K562 (cell line): ENCODE results near the gene CCND3. TPM values are rescaled to one million over a fixed set of nuclear protein-coding genes. Genes with fewer than 3 reads are reported as not detected.

Experiments
- ARID3A ChIP-seq: IDR thresholded peaks from 2 replicates; pipeline ENCODE4 v1.6.1; 2012; ENCODE audit warnings: low read depth, low read length, improper control_type of control experiment, borderline replicate concordance
- BDP1 ChIP-seq: IDR thresholded peaks from 3 replicates; pipeline ENCODE4 v1.6.1; 2011; ENCODE audit not compliant: insufficient read length, insufficient read depth
- HCFC1 ChIP-seq: IDR thresholded peaks from 2 replicates; pipeline ENCODE4 v1.6.1; 2012; ENCODE audit warnings: low read depth, low read length, improper control_type of control experiment
- HNRNPK ChIP-seq: fragments of 200-400 bp; formaldehyde crosslinking; IDR thresholded peaks from one replicate; pipeline ENCODE4 v1.6.1; 2018; ENCODE audit warnings: mild to moderate bottlenecking, low read depth, low read length; ENCODE audit not compliant: poor library complexity, severe bottlenecking
- NCOA6 ChIP-seq: fragments of 450-650 bp; IDR thresholded peaks from 2 replicates; pipeline ENCODE4 v1.6.1; 2017; ENCODE audit warnings: mild to moderate bottlenecking
- POLR2H ChIP-seq: IDR thresholded peaks from 2 replicates; pipeline ENCODE4 v1.6.1; 2016; ENCODE audit warnings: missing genetic modification characterization, low read depth, mild to moderate bottlenecking, control low read depth, missing compliant biosample characterization, moderate library complexity
- SAFB2 ChIP-seq: fragments of 200-400 bp; formaldehyde crosslinking; IDR thresholded peaks from 2 replicates; pipeline ENCODE4 v1.6.1; 2018; ENCODE audit warnings: borderline replicate concordance, low read length, low read depth, moderate library complexity; ENCODE audit not compliant: severe bottlenecking
- SNIP1 ChIP-seq: fragments of 450-650 bp; IDR thresholded peaks from 2 replicates; pipeline ENCODE4 v1.7.1; 2017; ENCODE audit warnings: low read depth, mild to moderate bottlenecking
- TAF15 ChIP-seq: fragments of 200-400 bp; formaldehyde crosslinking; IDR thresholded peaks from 2 replicates; pipeline ENCODE4 v1.6.1; 2017; ENCODE audit warnings: mild to moderate bottlenecking, low read depth, low read length, moderate library complexity
- ZNF133 ChIP-seq: fragments of 250-450 bp; sonication (Bioruptor Pico); IDR thresholded peaks from 2 replicates; pipeline ENCODE4 v1.4.0; 2020; ENCODE audit warnings: mild to moderate bottlenecking
- polyA plus RNA-seq, 8 experiments: library from polyadenylated mRNA; depleted of rRNA in 4 of 8; stranded (reverse) in 5 of 8; unstranded in 3 of 8; fragments of >200 nt; fragmentation: Nextera tagmentation in 2 of 8; fragmentation: Illumina TruSeq in 1 of 8; extraction: Ambion mirVana in 2 of 8; extraction: Trizol in 1 of 8; gene quantifications; 2 replicates each; pipeline versions ENCODE4 v1.2.1 to v1.2.3, GENCODE V29; 2011 to 2014; ENCODE audit warnings: inconsistent platforms in 1 of 8, missing spikeins in 1 of 8
- total RNA-seq, 7 experiments: library from RNA; depleted of rRNA in 6 of 7; stranded (reverse); fragments of >200 nt in 6 of 7; fragmentation: Illumina TruSeq in 2 of 7; extraction: Trizol in 2 of 7; gene quantifications; 2 replicates each; pipeline versions ENCODE4 v1.2.1 to v1.2.3, GENCODE V29; 2011 to 2021; ENCODE audit warnings: low replicate concordance in 1 of 7
- TF ChIP-seq, protein P1 (sequence below): fragments of 250-450 bp; sonication (Bioruptor Pico); IDR thresholded peaks from 2 replicates; pipeline ENCODE4 v1.5.0; 2022; ENCODE audit warnings: mild to moderate bottlenecking
- TF ChIP-seq, protein P2 (sequence below): sonication (generic); formaldehyde crosslinking; IDR thresholded peaks from 2 replicates; pipeline ENCODE4 v1.8.0; 2022; ENCODE audit warnings: mild to moderate bottlenecking, missing genetic modification reagents
- TF ChIP-seq, protein P3 (sequence below), 2 experiments: fragments of 450-650 bp; IDR thresholded peaks; 2 replicates each; pipeline ENCODE4 v1.6.1; 2016
- TF ChIP-seq, protein P4 (sequence below): sonication (generic); formaldehyde crosslinking; IDR thresholded peaks from 2 replicates; pipeline ENCODE4 v1.8.1; 2023; ENCODE audit warnings: mild to moderate bottlenecking, missing genetic modification reagents

CCND3 gene
- total and polyA plus RNA-seq, 9 of the 15 experiments (the other 6 are each of a cell fraction or from before 2014, with no cell fraction given) = 21.5 to 204 (median 97.4) TPM

DNA sequence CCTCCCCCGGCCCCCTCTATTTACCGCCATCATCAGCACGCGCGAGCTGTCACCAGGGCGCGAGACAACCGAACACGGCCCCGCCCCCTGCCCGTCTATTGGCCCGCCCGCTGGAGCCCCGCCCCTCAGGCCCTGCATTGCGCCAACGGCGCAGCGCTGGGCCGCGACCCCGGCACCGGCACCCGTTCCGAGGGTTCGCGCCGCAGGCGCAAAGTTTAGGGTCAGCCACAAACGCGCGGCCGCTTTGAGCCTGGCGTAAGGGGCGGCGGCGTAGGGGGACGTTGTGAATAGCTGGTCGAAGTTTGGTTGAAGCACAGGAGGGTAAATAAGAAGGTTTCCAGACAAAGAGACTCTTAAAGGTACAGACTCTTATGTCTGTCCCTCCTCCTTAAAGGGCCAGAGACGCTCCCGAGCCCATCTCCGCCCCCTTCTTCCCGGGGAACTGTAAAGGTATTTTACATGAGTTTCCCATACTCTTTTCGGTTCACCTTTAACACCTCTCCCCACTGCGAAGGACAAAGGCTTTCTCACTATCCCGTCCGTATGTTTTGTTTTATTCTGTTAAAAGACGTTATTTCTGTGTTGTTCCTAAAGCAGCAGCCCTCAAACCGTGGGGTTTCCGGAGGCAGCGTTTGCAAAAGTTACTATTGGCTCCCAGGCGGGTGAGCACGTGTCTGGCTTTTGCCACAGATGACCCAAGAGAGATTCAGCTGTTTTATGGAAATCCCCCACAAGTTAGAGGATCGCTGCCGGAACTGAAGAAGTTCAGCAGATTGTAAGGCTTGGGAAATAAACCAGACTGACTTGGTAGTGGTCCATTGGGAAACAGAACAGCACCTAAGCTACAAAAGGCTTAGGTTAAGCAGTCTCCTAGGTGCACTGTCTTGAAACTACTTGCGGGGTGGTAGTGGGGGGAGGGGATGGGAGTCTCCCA is 46.0 kb downstream of the CCND3 start, which contains the start of gene USP49 (continued):
- TF ChIP-seq, protein P1, sequence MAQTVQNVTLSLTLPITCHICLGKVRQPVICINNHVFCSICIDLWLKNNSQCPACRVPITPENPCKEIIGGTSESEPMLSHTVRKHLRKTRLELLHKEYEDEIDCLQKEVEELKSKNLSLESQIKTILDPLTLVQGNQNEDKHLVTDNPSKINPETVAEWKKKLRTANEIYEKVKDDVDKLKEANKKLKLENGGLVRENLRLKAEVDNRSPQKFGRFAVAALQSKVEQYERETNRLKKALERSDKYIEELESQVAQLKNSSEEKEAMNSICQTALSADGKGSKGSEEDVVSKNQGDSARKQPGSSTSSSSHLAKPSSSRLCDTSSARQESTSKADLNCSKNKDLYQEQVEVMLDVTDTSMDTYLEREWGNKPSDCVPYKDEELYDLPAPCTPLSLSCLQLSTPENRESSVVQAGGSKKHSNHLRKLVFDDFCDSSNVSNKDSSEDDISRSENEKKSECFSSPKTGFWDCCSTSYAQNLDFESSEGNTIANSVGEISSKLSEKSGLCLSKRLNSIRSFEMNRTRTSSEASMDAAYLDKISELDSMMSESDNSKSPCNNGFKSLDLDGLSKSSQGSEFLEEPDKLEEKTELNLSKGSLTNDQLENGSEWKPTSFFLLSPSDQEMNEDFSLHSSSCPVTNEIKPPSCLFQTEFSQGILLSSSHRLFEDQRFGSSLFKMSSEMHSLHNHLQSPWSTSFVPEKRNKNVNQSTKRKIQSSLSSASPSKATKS (CRISPR knock-in tag) = no peak
- TF ChIP-seq BDP1 (no peak), HCFC1 (peak; percentile 64), TAF15 (peak; percentile 94; the same call in 1 of the 2 replicates), ARID3A (0 out of 2 replicates have a peak, but pooled peaks have one; percentile 26), SAFB2 (no peak), ZNF133 (CRISPR knock-in tag) (no peak), HNRNPK (peak; percentile 93), POLR2H (tag) (no peak; the same call in 1 of the 2 replicates), SNIP1 (no peak), NCOA6 (no peak)
- TF ChIP-seq, protein P2, sequence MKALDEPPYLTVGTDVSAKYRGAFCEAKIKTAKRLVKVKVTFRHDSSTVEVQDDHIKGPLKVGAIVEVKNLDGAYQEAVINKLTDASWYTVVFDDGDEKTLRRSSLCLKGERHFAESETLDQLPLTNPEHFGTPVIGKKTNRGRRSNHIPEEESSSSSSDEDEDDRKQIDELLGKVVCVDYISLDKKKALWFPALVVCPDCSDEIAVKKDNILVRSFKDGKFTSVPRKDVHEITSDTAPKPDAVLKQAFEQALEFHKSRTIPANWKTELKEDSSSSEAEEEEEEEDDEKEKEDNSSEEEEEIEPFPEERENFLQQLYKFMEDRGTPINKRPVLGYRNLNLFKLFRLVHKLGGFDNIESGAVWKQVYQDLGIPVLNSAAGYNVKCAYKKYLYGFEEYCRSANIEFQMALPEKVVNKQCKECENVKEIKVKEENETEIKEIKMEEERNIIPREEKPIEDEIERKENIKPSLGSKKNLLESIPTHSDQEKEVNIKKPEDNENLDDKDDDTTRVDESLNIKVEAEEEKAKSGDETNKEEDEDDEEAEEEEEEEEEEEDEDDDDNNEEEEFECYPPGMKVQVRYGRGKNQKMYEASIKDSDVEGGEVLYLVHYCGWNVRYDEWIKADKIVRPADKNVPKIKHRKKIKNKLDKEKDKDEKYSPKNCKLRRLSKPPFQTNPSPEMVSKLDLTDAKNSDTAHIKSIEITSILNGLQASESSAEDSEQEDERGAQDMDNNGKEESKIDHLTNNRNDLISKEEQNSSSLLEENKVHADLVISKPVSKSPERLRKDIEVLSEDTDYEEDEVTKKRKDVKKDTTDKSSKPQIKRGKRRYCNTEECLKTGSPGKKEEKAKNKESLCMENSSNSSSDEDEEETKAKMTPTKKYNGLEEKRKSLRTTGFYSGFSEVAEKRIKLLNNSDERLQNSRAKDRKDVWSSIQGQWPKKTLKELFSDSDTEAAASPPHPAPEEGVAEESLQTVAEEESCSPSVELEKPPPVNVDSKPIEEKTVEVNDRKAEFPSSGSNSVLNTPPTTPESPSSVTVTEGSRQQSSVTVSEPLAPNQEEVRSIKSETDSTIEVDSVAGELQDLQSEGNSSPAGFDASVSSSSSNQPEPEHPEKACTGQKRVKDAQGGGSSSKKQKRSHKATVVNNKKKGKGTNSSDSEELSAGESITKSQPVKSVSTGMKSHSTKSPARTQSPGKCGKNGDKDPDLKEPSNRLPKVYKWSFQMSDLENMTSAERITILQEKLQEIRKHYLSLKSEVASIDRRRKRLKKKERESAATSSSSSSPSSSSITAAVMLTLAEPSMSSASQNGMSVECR (CRISPR knock-in tag) = 0 out of 2 replicates have a peak, but pooled peaks have one; percentile 28
- TF ChIP-seq, protein P3, sequence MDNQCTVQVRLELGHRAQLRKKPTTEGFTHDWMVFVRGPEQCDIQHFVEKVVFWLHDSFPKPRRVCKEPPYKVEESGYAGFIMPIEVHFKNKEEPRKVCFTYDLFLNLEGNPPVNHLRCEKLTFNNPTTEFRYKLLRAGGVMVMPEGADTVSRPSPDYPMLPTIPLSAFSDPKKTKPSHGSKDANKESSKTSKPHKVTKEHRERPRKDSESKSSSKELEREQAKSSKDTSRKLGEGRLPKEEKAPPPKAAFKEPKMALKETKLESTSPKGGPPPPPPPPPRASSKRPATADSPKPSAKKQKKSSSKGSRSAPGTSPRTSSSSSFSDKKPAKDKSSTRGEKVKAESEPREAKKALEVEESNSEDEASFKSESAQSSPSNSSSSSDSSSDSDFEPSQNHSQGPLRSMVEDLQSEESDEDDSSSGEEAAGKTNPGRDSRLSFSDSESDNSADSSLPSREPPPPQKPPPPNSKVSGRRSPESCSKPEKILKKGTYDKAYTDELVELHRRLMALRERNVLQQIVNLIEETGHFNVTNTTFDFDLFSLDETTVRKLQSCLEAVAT (IDR thresholded peaks at IDR 0.05) = no peak
- TF ChIP-seq, protein P4, sequence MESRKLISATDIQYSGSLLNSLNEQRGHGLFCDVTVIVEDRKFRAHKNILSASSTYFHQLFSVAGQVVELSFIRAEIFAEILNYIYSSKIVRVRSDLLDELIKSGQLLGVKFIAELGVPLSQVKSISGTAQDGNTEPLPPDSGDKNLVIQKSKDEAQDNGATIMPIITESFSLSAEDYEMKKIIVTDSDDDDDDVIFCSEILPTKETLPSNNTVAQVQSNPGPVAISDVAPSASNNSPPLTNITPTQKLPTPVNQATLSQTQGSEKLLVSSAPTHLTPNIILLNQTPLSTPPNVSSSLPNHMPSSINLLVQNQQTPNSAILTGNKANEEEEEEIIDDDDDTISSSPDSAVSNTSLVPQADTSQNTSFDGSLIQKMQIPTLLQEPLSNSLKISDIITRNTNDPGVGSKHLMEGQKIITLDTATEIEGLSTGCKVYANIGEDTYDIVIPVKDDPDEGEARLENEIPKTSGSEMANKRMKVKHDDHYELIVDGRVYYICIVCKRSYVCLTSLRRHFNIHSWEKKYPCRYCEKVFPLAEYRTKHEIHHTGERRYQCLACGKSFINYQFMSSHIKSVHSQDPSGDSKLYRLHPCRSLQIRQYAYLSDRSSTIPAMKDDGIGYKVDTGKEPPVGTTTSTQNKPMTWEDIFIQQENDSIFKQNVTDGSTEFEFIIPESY (CRISPR knock-in tag) = no peak
